GM19035 (cell line): ENCODE measurements around the gene DEFB112.

Experiments
- ATAC-seq: cut with Tn5 transposase; IDR thresholded peaks from one replicate; pipeline ENCODE4 v1.9.1; 2021; ENCODE audit not compliant: unreplicated experiment

DEFB112 gene

DNA sequence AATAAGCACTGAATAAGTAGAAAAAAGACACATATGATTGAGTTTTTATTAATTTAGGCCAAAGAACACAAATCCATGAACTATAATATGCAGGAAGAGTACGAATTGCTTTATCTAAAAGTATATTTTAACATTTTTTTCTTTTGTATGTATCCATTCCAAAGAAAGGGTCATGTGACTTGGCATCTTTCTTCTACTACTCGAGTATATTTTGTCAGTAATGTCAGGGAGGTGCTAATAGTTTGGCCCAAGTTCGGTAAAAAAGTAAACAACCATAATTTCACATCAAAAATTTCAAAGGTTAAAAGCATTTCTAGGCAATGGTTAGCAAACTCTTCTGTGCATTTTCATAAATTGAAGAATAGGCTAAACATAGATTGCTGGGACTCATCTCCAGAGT, 46.6 kb downstream of the DEFB112 start:
- ATAC-seq = no peak

DNA sequence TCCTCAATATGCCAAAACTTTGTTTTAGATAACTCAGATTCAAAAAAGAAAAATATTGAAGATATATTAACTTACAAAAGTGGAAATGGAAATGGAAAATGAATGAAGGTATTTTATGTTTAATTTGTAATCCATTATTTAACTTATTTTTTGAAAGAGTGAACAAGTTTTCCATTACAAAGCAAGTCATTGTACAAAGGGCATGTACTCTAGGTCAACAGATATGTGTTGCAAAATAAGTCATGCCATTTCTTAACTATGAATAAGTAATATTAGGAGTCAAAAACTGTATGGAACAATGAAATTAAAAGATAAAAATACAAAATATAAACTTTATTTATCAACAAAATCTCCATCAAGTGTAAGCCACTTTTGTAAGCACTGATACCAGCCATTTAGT, 54.5 kb downstream of the DEFB112 start:
- ATAC-seq = no peak
